B cell (primary cell): Measurements from ENCODE around the gene STAB1.

Experiments used
- CTCF ChIP-seq: fragments of 200-600 bp; IDR thresholded peaks from one replicate; pipeline ENCODE4 v1.8.0; 2022; ENCODE audit warnings: antibody characterized with exemption, mild to moderate bottlenecking
- EZH2 ChIP-seq: IDR thresholded peaks from 2 replicates; pipeline ENCODE4 v1.6.1; 2012; ENCODE audit warnings: borderline replicate concordance, low read depth, mild to moderate bottlenecking, moderate library complexity, low read length; ENCODE audit not compliant: insufficient read depth, poor library complexity, severe bottlenecking

GRCh38 chr3:52504977-52505376, 9.8 kb downstream of the STAB1 start:
- no peak for TF ChIP-seq CTCF
- TF ChIP-seq EZH2, result no peak
